HepG2 (cell line): Measurements from ENCODE around the gene TNRC18. TPM values are rescaled to one million over a fixed set of nuclear protein-coding genes. Genes with fewer than 3 reads are reported as not detected.
A peak's percentile ranks its signal among the peaks of the same experiment; 100 is the strongest.

Experiments
- BRF2 ChIP-seq: sonication (generic); formaldehyde crosslinking; IDR thresholded peaks from 2 replicates; pipeline ENCODE4 v1.8.1; 2022; ENCODE audit warnings: mild to moderate bottlenecking, missing genetic modification reagents
- E2F1 ChIP-seq: sonication (generic); formaldehyde crosslinking; IDR thresholded peaks from 2 replicates; pipeline ENCODE4 v1.5.0; 2020; ENCODE audit warnings: missing genetic modification reagents
- EED ChIP-seq: sonication (generic); formaldehyde crosslinking; IDR thresholded peaks from 2 replicates; pipeline ENCODE4 v1.5.0; 2020; ENCODE audit warnings: mild to moderate bottlenecking, missing genetic modification reagents
- ETV5 ChIP-seq: IDR thresholded peaks from 2 replicates; pipeline ENCODE4 v1.6.1; 2018; ENCODE audit warnings: missing biosample characterization, missing genetic modification reagents, inconsistent platforms, borderline replicate concordance
- MBNL3 ChIP-seq: fragments of 250-450 bp; sonication (Bioruptor Pico); conservative IDR thresholded peaks from 2 replicates; pipeline ENCODE4 v1.8.0; 2022; ENCODE audit warnings: mild to moderate bottlenecking, inconsistent platforms
- MXD4 ChIP-seq: IDR thresholded peaks from 2 replicates; pipeline ENCODE4 v1.6.1; 2016; ENCODE audit warnings: mild to moderate bottlenecking, missing biosample characterization, missing genetic modification reagents
- REL ChIP-seq: sonication (generic); formaldehyde crosslinking; conservative IDR thresholded peaks from 2 replicates; pipeline ENCODE4 v1.8.0; 2022; ENCODE audit warnings: mild to moderate bottlenecking, missing genetic modification reagents, moderate library complexity
- SETDB1 ChIP-seq: sonication (generic); formaldehyde crosslinking; IDR thresholded peaks from 2 replicates; pipeline ENCODE4 v1.5.1; 2020; ENCODE audit warnings: missing genetic modification reagents, mild to moderate bottlenecking, borderline replicate concordance
- TAF1 ChIP-seq: sonication (generic); formaldehyde crosslinking; IDR thresholded peaks from 2 replicates; pipeline ENCODE4 v1.4.0; 2020; ENCODE audit warnings: missing genetic modification reagents
- TRIM24 ChIP-seq: sonication (generic); formaldehyde crosslinking; IDR thresholded peaks from 2 replicates; pipeline ENCODE4 v1.8.0; 2022; ENCODE audit warnings: mild to moderate bottlenecking, missing genetic modification reagents
- YEATS4 ChIP-seq: sonication (generic); formaldehyde crosslinking; IDR thresholded peaks from 2 replicates; pipeline ENCODE4 v1.4.0; 2020; ENCODE audit warnings: missing genetic modification reagents, borderline replicate concordance
- ZNF292 ChIP-seq: sonication (generic); formaldehyde crosslinking; IDR thresholded peaks from 2 replicates; pipeline ENCODE4 v1.8.1; 2022; ENCODE audit warnings: mild to moderate bottlenecking, low read depth, missing genetic modification reagents, borderline replicate concordance
- ZSCAN31 ChIP-seq: sonication (generic); formaldehyde crosslinking; IDR thresholded peaks from 2 replicates; pipeline ENCODE4 v1.5.0; 2020; ENCODE audit warnings: low read depth, mild to moderate bottlenecking, missing genetic modification reagents
- polyA plus RNA-seq, 8 experiments: library from polyadenylated mRNA; depleted of rRNA in 3 of 8; stranded (reverse) in 7 of 8; unstranded in 1 of 8; fragments of >200 nt; fragmentation: Illumina TruSeq in 4 of 8; extraction: Trizol in 4 of 8; gene quantifications; 2 replicates each; pipeline versions ENCODE4 v1.2.1 to v1.2.3, GENCODE V29; 2011 to 2016; ENCODE audit warnings: low read depth in 4 of 8, missing spikeins in 1 of 8, mixed read lengths in 1 of 8; ENCODE audit not compliant: insufficient read depth in 1 of 8
- total RNA-seq, 5 experiments: library from RNA; depleted of rRNA; stranded (reverse); fragments of >200 nt; fragmentation: Illumina TruSeq; extraction: Trizol; gene quantifications; 2 replicates each; pipeline ENCODE4 v1.2.3, GENCODE V29; 2016; ENCODE audit warnings: low read depth in 1 of 5
- TF ChIP-seq, protein P1 (sequence below): sonication (generic); formaldehyde crosslinking; IDR thresholded peaks from 2 replicates; pipeline ENCODE4 v1.4.0; 2020; ENCODE audit warnings: missing genetic modification reagents
- TF ChIP-seq, protein P2 (sequence below): sonication (generic); formaldehyde crosslinking; IDR thresholded peaks from 2 replicates; pipeline ENCODE4 v1.4.0; 2020; ENCODE audit warnings: mild to moderate bottlenecking, missing genetic modification reagents, borderline replicate concordance

TNRC18 gene
- total and polyA plus RNA-seq, 2 of the 13 experiments (the other 11 are each of a cell fraction or from before 2014, with no cell fraction given), result 11.7 to 17.4 TPM

DNA sequence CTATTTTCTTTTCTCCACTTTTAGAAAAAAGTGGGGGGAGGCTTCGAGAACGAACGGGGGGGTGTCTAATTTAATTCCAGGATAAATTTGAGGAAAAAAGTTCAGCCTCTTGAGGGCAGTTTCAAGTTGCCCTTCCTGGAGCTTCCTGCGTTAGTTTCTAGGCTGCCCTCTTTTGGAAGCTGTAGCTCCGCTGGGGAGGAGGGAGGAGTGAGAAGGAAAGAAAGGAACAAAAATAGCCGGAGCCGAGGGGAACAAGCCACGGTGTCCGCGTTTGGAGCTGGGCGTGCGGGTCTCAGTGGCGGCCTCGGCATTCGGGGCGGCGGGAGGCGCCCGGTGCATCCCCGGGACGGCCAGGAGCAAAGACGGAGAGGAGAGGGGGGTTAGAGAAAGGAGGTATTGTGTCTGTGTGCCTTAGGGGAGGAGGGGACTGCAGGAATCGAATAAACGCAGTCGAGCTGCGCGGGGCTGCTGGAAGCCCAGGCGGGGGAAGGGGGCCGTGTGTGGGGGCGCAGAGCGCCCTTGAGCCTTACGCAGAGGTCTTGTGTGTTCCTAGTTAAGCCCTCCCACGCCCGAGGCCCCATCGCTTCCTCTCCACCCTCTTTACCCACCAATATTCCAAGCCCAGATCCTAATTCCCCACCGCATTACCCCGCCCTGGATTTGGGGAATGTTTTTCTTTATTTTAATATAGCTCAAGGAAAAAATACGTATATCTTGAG is 2.0 kb upstream of the TNRC18 start (continued):
- TF ChIP-seq, protein P1, sequence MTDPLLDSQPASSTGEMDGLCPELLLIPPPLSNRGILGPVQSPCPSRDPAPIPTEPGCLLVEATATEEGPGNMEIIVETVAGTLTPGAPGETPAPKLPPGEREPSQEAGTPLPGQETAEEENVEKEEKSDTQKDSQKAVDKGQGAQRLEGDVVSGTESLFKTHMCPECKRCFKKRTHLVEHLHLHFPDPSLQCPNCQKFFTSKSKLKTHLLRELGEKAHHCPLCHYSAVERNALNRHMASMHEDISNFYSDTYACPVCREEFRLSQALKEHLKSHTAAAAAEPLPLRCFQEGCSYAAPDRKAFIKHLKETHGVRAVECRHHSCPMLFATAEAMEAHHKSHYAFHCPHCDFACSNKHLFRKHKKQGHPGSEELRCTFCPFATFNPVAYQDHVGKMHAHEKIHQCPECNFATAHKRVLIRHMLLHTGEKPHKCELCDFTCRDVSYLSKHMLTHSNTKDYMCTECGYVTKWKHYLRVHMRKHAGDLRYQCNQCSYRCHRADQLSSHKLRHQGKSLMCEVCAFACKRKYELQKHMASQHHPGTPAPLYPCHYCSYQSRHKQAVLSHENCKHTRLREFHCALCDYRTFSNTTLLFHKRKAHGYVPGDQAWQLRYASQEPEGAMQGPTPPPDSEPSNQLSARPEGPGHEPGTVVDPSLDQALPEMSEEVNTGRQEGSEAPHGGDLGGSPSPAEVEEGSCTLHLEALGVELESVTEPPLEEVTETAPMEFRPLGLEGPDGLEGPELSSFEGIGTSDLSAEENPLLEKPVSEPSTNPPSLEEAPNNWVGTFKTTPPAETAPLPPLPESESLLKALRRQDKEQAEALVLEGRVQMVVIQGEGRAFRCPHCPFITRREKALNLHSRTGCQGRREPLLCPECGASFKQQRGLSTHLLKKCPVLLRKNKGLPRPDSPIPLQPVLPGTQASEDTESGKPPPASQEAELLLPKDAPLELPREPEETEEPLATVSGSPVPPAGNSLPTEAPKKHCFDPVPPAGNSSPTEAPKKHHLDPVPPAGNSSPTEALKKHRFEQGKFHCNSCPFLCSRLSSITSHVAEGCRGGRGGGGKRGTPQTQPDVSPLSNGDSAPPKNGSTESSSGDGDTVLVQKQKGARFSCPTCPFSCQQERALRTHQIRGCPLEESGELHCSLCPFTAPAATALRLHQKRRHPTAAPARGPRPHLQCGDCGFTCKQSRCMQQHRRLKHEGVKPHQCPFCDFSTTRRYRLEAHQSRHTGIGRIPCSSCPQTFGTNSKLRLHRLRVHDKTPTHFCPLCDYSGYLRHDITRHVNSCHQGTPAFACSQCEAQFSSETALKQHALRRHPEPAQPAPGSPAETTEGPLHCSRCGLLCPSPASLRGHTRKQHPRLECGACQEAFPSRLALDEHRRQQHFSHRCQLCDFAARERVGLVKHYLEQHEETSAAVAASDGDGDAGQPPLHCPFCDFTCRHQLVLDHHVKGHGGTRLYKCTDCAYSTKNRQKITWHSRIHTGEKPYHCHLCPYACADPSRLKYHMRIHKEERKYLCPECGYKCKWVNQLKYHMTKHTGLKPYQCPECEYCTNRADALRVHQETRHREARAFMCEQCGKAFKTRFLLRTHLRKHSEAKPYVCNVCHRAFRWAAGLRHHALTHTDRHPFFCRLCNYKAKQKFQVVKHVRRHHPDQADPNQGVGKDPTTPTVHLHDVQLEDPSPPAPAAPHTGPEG (CRISPR knock-in tag), result no peak
- TF ChIP-seq TAF1, result peak; percentile 65
- no peak for TF ChIP-seq ZNF292 (CRISPR knock-in tag)
- no peak for TF ChIP-seq MBNL3 (CRISPR knock-in tag)
- TF ChIP-seq E2F1 (CRISPR knock-in tag), result no peak
- no peak for TF ChIP-seq TRIM24 (CRISPR knock-in tag)
- TF ChIP-seq, protein P2, sequence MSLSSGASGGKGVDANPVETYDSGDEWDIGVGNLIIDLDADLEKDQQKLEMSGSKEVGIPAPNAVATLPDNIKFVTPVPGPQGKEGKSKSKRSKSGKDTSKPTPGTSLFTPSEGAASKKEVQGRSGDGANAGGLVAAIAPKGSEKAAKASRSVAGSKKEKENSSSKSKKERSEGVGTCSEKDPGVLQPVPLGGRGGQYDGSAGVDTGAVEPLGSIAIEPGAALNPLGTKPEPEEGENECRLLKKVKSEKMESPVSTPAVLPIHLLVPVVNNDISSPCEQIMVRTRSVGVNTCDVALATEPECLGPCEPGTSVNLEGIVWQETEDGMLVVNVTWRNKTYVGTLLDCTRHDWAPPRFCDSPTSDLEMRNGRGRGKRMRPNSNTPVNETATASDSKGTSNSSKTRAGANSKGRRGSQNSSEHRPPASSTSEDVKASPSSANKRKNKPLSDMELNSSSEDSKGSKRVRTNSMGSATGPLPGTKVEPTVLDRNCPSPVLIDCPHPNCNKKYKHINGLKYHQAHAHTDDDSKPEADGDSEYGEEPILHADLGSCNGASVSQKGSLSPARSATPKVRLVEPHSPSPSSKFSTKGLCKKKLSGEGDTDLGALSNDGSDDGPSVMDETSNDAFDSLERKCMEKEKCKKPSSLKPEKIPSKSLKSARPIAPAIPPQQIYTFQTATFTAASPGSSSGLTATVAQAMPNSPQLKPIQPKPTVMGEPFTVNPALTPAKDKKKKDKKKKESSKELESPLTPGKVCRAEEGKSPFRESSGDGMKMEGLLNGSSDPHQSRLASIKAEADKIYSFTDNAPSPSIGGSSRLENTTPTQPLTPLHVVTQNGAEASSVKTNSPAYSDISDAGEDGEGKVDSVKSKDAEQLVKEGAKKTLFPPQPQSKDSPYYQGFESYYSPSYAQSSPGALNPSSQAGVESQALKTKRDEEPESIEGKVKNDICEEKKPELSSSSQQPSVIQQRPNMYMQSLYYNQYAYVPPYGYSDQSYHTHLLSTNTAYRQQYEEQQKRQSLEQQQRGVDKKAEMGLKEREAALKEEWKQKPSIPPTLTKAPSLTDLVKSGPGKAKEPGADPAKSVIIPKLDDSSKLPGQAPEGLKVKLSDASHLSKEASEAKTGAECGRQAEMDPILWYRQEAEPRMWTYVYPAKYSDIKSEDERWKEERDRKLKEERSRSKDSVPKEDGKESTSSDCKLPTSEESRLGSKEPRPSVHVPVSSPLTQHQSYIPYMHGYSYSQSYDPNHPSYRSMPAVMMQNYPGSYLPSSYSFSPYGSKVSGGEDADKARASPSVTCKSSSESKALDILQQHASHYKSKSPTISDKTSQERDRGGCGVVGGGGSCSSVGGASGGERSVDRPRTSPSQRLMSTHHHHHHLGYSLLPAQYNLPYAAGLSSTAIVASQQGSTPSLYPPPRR (CRISPR knock-in tag), result peak; percentile 15; the same call in 1 of the 2 replicates
- TF ChIP-seq ETV5 (CRISPR knock-in tag), result peak; percentile 36; the same call in 1 of the 2 replicates
- no peak for TF ChIP-seq MXD4
- TF ChIP-seq EED (CRISPR knock-in tag), result peak; percentile 67; the same call in 1 of the 2 replicates
- TF ChIP-seq BRF2 (CRISPR knock-in tag), result no peak
- TF ChIP-seq YEATS4 (CRISPR knock-in tag), result no peak
- TF ChIP-seq SETDB1 (CRISPR knock-in tag), result no peak
- TF ChIP-seq REL (CRISPR knock-in tag), result no peak
- TF ChIP-seq ZSCAN31 (CRISPR knock-in tag), result no peak; the same call in 1 of the 2 replicates
